Activated CD4-positive, alpha-beta T cell treated with anti-CD3 and anti-CD28 coated beads for 1 hour (primary cell): ENCODE results near the gene EXOSC7.

ENCODE experiments used
- DNase-seq: peaks from one replicate; pipeline ENCODE4 v3.0.0-alpha.2; 2020

EXOSC7 gene

GRCh38 chr3:44993471-44994205 is 17.6 kb downstream of the EXOSC7 start:
- DNase-seq, result no peak

- DNase-seq, result no peak
Observed at GRCh38 chr3:44995142-44995770, 19.2 kb downstream of the EXOSC7 start.

GRCh38 chr3:44996556-44996969 is 20.5 kb downstream of the EXOSC7 start:
- no peak for DNase-seq

- no peak for DNase-seq
Observed at GRCh38 chr3:44999782-45000181, 23.7 kb downstream of the EXOSC7 start.

GRCh38 chr3:45000823-45001222 is 24.8 kb downstream of the EXOSC7 start:
- DNase-seq, result no peak

- DNase-seq, result no peak
Observed at GRCh38 chr3:45001738-45002137, 25.7 kb downstream of the EXOSC7 start.

GRCh38 chr3:45002139-45002660 is 26.2 kb downstream of the EXOSC7 start:
- no peak for DNase-seq

GRCh38 chr3:45002720-45003119 is 26.7 kb downstream of the EXOSC7 start:
- no peak for DNase-seq

GRCh38 chr3:45003406-45003805 is 27.4 kb downstream of the EXOSC7 start:
- DNase-seq, result no peak

GRCh38 chr3:45003859-45004258 is 27.8 kb downstream of the EXOSC7 start:
- DNase-seq, result no peak

GRCh38 chr3:45007091-45007490 is 31.0 kb downstream of the EXOSC7 start:
- no peak for DNase-seq

- DNase-seq, result no peak
Observed at GRCh38 chr3:45008117-45008516, 32.1 kb downstream of the EXOSC7 start.

- DNase-seq, result no peak
Observed at GRCh38 chr3:45009868-45010267, 33.8 kb downstream of the EXOSC7 start.

GRCh38 chr3:45010811-45011333 is 34.8 kb downstream of the EXOSC7 start:
- DNase-seq, result no peak

- no peak for DNase-seq
Observed at GRCh38 chr3:45011756-45012508, 35.9 kb downstream of the EXOSC7 start.

GRCh38 chr3:45012577-45012976 is 36.5 kb downstream of the EXOSC7 start:
- DNase-seq, result no peak

- DNase-seq, result no peak
Observed at GRCh38 chr3:45016916-45017315, 40.9 kb downstream of the EXOSC7 start.

GRCh38 chr3:45017821-45018220 is 41.8 kb downstream of the EXOSC7 start:
- no peak for DNase-seq

- no peak for DNase-seq
Observed at GRCh38 chr3:45020534-45020933, 44.5 kb downstream of the EXOSC7 start.

GRCh38 chr3:45021524-45022297 is 45.7 kb downstream of the EXOSC7 start:
- no peak for DNase-seq

- DNase-seq, result no peak
Observed at GRCh38 chr3:45023675-45024074, 47.6 kb downstream of the EXOSC7 start.

GRCh38 chr3:45024542-45025255 is 48.7 kb downstream of the EXOSC7 start:
- DNase-seq, result no peak
